HepG2 (cell line): ENCODE measurements around the gene MUC13.

Source experiments
- AGO1 ChIP-seq: fragments of 200-400 bp; formaldehyde crosslinking; IDR thresholded peaks from 2 replicates; pipeline ENCODE4 v1.6.1; 2017; ENCODE audit warnings: mild to moderate bottlenecking, low read depth, low read length, moderate library complexity; ENCODE audit not compliant: poor library complexity, severe bottlenecking
- CTCF ChIP-seq: sonication (generic); formaldehyde crosslinking; IDR thresholded peaks from 2 replicates; pipeline ENCODE4 v1.5.0; 2020; ENCODE audit warnings: mild to moderate bottlenecking, missing genetic modification reagents, moderate library complexity
- EP300 ChIP-seq, 3 experiments: sonication (generic) in 1 of 3; formaldehyde crosslinking in 1 of 3; IDR thresholded peaks; 2 replicates each; pipeline versions ENCODE4 v1.5.1 to v1.6.1; 2011 to 2020; ENCODE audit warnings: low read depth in 2 of 3, low read length in 2 of 3, borderline replicate concordance in 1 of 3, improper control_type of control experiment in 1 of 3, mild to moderate bottlenecking in 1 of 3, missing genetic modification reagents in 1 of 3, moderate library complexity in 1 of 3
- ETV6 ChIP-seq: sonication (generic); formaldehyde crosslinking; conservative IDR thresholded peaks from 2 replicates; pipeline ENCODE4 v1.4.0; 2020; ENCODE audit warnings: missing genetic modification reagents
- HNF4A ChIP-seq: sonication (generic); formaldehyde crosslinking; IDR thresholded peaks from 2 replicates; pipeline ENCODE4 v1.4.0; 2020; ENCODE audit warnings: missing genetic modification reagents
- MAFK ChIP-seq, 2 experiments: IDR thresholded peaks in 1 of 2; conservative IDR thresholded peaks in 1 of 2; 2 replicates each; pipeline ENCODE4 v1.6.1; 2011; ENCODE audit warnings: improper control_type of control experiment in 2 of 2, low read length in 2 of 2
- POLR2A ChIP-seq, 2 experiments: IDR thresholded peaks; 2 replicates each; pipeline ENCODE4 v1.6.1; 2011; ENCODE audit warnings: low read depth in 2 of 2, low read length in 2 of 2, mild to moderate bottlenecking in 1 of 2, moderate library complexity in 1 of 2; ENCODE audit not compliant: insufficient read depth in 1 of 2
- SALL2 ChIP-seq: sonication (generic); formaldehyde crosslinking; IDR thresholded peaks from 2 replicates; pipeline ENCODE4 v1.8.1; 2023; ENCODE audit warnings: mild to moderate bottlenecking, missing genetic modification reagents, inconsistent platforms
- ZBTB4 ChIP-seq: sonication (generic); formaldehyde crosslinking; IDR thresholded peaks from 2 replicates; pipeline ENCODE4 v1.4.0; 2020; ENCODE audit warnings: missing genetic modification reagents, mild to moderate bottlenecking, borderline replicate concordance
- ZNF264 ChIP-seq: sonication (generic); formaldehyde crosslinking; IDR thresholded peaks from 2 replicates; pipeline ENCODE4 v1.4.0; 2020; ENCODE audit warnings: missing genetic modification reagents
- ZNF354B ChIP-seq: sonication (generic); formaldehyde crosslinking; IDR thresholded peaks from 2 replicates; pipeline ENCODE4 v1.8.0; 2022; ENCODE audit warnings: mild to moderate bottlenecking, missing genetic modification reagents
- ZNF790 ChIP-seq: sonication (generic); formaldehyde crosslinking; IDR thresholded peaks from 2 replicates; pipeline ENCODE4 v1.8.0; 2022; ENCODE audit warnings: missing genetic modification reagents, mild to moderate bottlenecking, borderline replicate concordance
- TF ChIP-seq, protein P1 (sequence below): sonication (generic); formaldehyde crosslinking; IDR thresholded peaks from 2 replicates; pipeline ENCODE4 v1.4.0; 2020; ENCODE audit warnings: mild to moderate bottlenecking, missing genetic modification reagents

GRCh38 chr3:124964387-124964786 is 29.8 kb upstream of the MUC13 start:
- TF ChIP-seq ETV6 (no peak), ZNF264 (CRISPR knock-in tag) (no peak), ZNF354B (CRISPR knock-in tag) (no peak), AGO1 (no peak), HNF4A (CRISPR knock-in tag) (0 out of 2 replicates have a peak, but pooled peaks have one; percentile 7), SALL2 (CRISPR knock-in tag) (no peak), POLR2A (IDR thresholded peaks at IDR 0.05; ENCODE audit: insufficient read depth in 1 of 2, low read depth in 2 of 2, low read length in 2 of 2) (no peak), MAFK (conservative IDR thresholded peaks at IDR 0.05 in 1 of 2, IDR thresholded peaks at IDR 0.05 in 1 of 2; ENCODE audit: low read length in 2 of 2) (no peak), CTCF (CRISPR knock-in tag) (no peak), ZNF790 (CRISPR knock-in tag) (no peak), ZBTB4 (CRISPR knock-in tag) (no peak), EP300 (IDR thresholded peaks at IDR 0.05; ENCODE audit: low read depth in 2 of 2, low read length in 2 of 2) (no peak), EP300 (CRISPR knock-in tag; IDR thresholded peaks at IDR 0.05; ENCODE audit: borderline replicate concordance) (no peak)
- TF ChIP-seq, protein P1, sequence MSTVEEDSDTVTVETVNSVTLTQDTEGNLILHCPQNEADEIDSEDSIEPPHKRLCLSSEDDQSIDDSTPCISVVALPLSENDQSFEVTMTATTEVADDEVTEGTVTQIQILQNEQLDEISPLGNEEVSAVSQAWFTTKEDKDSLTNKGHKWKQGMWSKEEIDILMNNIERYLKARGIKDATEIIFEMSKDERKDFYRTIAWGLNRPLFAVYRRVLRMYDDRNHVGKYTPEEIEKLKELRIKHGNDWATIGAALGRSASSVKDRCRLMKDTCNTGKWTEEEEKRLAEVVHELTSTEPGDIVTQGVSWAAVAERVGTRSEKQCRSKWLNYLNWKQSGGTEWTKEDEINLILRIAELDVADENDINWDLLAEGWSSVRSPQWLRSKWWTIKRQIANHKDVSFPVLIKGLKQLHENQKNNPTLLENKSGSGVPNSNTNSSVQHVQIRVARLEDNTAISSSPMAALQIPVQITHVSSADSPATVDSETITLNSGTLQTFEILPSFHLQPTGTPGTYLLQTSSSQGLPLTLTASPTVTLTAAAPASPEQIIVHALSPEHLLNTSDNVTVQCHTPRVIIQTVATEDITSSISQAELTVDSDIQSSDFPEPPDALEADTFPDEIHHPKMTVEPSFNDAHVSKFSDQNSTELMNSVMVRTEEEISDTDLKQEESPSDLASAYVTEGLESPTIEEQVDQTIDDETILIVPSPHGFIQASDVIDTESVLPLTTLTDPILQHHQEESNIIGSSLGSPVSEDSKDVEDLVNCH = no peak
